Measurements from ENCODE around the gene TAF12. TPM values are rescaled to one million over a fixed set of nuclear protein-coding genes. Genes with fewer than 3 reads are reported as not detected.
A peak's percentile ranks its signal among the peaks of the same experiment; 100 is the strongest.

Gene TAF12
- total and polyA plus RNA-seq, 10 donors = 17.0 to 28.7 (median 20.3) TPM

GRCh38 chr1:28580722-28581530 lies 61.9 kb downstream of the TAF12 start:
- Histone ChIP-seq H3K9me3 (no peaks in the 10 kb centered on the region), H3K4me1 (peaks cover 16 to 59% (median 40%) of the 10 kb centered on the region in 6 donors), H3K27ac (peak overlapping the region; percentile 77 to 94 (median 91)), H3K4me3 (peak overlapping the region; percentile 72 to 94 (median 92)), H3K27me3 (replicated peaks in 1 of 7) (no peaks in the 10 kb centered on the region), H3K36me3 (peaks cover 0 to 47% (median 39%) of the 10 kb centered on the region in 6 donors)
- WGBS, 5 donors = 0 to 2% (median 0%) methylated on average over 16 to 26 of the region's 26 CpGs
- peak; percentile 79 for DNase-seq
- intact Hi-C loops (cut with DNase I; ENCODE audit: low total_unique reads) = loop anchor here (5.0 kb wide), 1 partner anchor 74 kb away; the partner anchor contains the start of gene RCC1
- no peak for TF ChIP-seq POLR2AphosphoS5 (IDR thresholded peaks at IDR 0.05)
- TF ChIP-seq POLR2A (IDR thresholded peaks at IDR 0.05) = no peak
- TF ChIP-seq, protein P1, sequence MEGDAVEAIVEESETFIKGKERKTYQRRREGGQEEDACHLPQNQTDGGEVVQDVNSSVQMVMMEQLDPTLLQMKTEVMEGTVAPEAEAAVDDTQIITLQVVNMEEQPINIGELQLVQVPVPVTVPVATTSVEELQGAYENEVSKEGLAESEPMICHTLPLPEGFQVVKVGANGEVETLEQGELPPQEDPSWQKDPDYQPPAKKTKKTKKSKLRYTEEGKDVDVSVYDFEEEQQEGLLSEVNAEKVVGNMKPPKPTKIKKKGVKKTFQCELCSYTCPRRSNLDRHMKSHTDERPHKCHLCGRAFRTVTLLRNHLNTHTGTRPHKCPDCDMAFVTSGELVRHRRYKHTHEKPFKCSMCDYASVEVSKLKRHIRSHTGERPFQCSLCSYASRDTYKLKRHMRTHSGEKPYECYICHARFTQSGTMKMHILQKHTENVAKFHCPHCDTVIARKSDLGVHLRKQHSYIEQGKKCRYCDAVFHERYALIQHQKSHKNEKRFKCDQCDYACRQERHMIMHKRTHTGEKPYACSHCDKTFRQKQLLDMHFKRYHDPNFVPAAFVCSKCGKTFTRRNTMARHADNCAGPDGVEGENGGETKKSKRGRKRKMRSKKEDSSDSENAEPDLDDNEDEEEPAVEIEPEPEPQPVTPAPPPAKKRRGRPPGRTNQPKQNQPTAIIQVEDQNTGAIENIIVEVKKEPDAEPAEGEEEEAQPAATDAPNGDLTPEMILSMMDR (IDR thresholded peaks at IDR 0.05 in 8 of 11, conservative IDR thresholded peaks at IDR 0.05 in 3 of 11) = no peak

DNA sequence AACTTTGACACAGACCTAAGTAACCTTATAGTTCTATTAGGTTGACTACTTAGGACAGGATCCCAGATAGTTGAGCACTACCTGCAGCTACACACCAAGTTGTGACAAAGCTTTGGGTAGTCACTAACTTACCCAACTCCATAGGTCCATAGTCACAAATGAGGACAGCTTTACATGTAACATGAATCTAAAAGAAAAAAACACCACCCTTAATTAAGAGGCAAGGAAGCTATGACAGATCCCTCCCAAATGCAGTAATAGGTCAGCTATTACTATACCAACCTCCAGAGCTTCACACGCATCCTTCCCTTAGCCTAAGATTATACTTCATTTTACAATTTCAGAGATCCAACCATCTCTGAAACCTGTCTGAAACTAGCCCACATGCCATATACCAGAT lies 63.5 kb downstream of the TAF12 start:
- peak overlapping the region in 3 of 8 donors; percentile 90 to 94 (median 92) for H3K27ac ChIP-seq
- 67 to 86% (median 76%) methylated on average over 1 of the region's 1 CpG for WGBS, 5 donors
- H3K27me3 ChIP-seq (replicated peaks in 1 of 7) = no peaks in the 10 kb centered on the region
- no peak for DNase-seq
- peaks cover 16 to 59% (median 40%) of the 10 kb centered on the region in 6 donors for H3K4me1 ChIP-seq
- peaks cover 0 to 62% (median 53%) of the 10 kb centered on the region in 6 donors for H3K36me3 ChIP-seq
- intact Hi-C loops (cut with DNase I; ENCODE audit: low total_unique reads) = no loop called here
- TF ChIP-seq, protein P1 (IDR thresholded peaks at IDR 0.05 in 8 of 11, conservative IDR thresholded peaks at IDR 0.05 in 3 of 11) = no peak
- peak overlapping the region in 5 of 8 donors; percentile 72 to 93 (median 93) for H3K4me3 ChIP-seq
- no peaks in the 10 kb centered on the region for H3K9me3 ChIP-seq

DNA sequence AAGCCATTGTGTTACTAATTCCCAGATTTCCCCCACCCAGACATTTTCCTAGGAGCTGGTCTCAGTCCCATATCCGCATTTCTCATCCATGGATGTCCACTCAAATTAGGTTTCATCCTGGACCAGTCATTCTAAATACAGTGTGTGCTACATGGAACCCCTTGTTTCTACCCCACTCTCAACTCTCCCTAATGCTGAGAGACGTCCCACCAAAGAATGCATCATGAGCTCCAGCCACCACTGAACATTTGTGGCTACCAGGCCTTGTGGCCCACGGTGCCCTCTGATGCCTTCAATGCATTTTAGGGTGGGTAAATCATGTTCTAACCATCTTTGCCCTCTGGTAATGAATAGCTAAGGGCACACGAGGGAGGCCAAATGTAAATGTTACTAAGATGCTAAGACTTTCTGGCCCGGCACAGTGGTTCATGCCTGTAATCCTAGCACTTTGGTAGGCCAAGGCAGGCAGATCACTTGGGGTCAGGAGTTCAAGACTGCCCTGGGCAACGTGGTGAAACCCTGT lies 64.1 kb downstream of the TAF12 start:
- Histone ChIP-seq H3K9me3 (no peaks in the 10 kb centered on the region), H3K4me1 (peaks cover 16 to 59% (median 40%) of the 10 kb centered on the region in 6 donors), H3K27ac (peak overlapping the region in 3 of 8 donors; percentile 4 to 50 (median 10)), H3K4me3 (peak overlapping the region in 1 of 8 donors; percentile 19), H3K36me3 (peaks cover 0 to 69% (median 59%) of the 10 kb centered on the region in 6 donors), H3K27me3 (replicated peaks in 1 of 7) (no peaks in the 10 kb centered on the region)
- TF ChIP-seq POLR2AphosphoS5 (IDR thresholded peaks at IDR 0.05) = peak in 1 of 3 donors; percentile 22
- no peak for TF ChIP-seq POLR2A (IDR thresholded peaks at IDR 0.05)
- intact Hi-C loops (cut with DNase I; ENCODE audit: low total_unique reads) = no loop called here
- DNase-seq = no peak
- WGBS, 5 donors = 73 to 88% (median 77%) methylated on average over 6 of the region's 6 CpGs

GRCh38 chr1:28577738-28578536 lies 64.9 kb downstream of the TAF12 start:
- Histone ChIP-seq H3K4me3 (no peak overlapping the region), H3K36me3 (peaks cover 0 to 77% (median 66%) of the 10 kb centered on the region in 6 donors), H3K4me1 (peaks cover 16 to 56% (median 39%) of the 10 kb centered on the region in 6 donors), H3K27ac (peak overlapping the region in 2 of 8 donors; percentile 7 to 33), H3K27me3 (replicated peaks in 1 of 7) (no peaks in the 10 kb centered on the region), H3K9me3 (no peaks in the 10 kb centered on the region)
- DNase-seq = no peak
- intact Hi-C loops (cut with DNase I; ENCODE audit: low total_unique reads) = no loop called here
- TF ChIP-seq POLR2AphosphoS5 (IDR thresholded peaks at IDR 0.05) (peak in 1 of 3 donors; percentile 39), POLR2A (IDR thresholded peaks at IDR 0.05) (no peak)
- 73 to 85% (median 75%) methylated on average over 6 of the region's 6 CpGs for WGBS, 5 donors

All from spleen (tissue), 11 donors.